ENCODE data around the gene ASIC3.

The ASIC3 gene

GRCh38 chr7:151078233-151079040 is 30.1 kb downstream of the ASIC3 start:
- in situ Hi-C loops (cut with HindIII; ENCODE audit: low pct_ligation_motif_present, low pct_unique_long_range_greater_than_20kb, low sequenced_read_pairs) = no loop called here
- no peak for DNase-seq

GRCh38 chr7:151079199-151079910 is 31.0 kb downstream of the ASIC3 start:
- no peak for DNase-seq
- in situ Hi-C loops (cut with HindIII; ENCODE audit: low pct_ligation_motif_present, low pct_unique_long_range_greater_than_20kb, low sequenced_read_pairs) = no loop called here

- DNase-seq = peak; percentile 51
- in situ Hi-C loops (cut with HindIII; ENCODE audit: low pct_ligation_motif_present, low pct_unique_long_range_greater_than_20kb, low sequenced_read_pairs) = no loop called here
These were observed 31.8 kb downstream of the ASIC3 start for GRCh38 chr7:151080067-151080521.

DNA sequence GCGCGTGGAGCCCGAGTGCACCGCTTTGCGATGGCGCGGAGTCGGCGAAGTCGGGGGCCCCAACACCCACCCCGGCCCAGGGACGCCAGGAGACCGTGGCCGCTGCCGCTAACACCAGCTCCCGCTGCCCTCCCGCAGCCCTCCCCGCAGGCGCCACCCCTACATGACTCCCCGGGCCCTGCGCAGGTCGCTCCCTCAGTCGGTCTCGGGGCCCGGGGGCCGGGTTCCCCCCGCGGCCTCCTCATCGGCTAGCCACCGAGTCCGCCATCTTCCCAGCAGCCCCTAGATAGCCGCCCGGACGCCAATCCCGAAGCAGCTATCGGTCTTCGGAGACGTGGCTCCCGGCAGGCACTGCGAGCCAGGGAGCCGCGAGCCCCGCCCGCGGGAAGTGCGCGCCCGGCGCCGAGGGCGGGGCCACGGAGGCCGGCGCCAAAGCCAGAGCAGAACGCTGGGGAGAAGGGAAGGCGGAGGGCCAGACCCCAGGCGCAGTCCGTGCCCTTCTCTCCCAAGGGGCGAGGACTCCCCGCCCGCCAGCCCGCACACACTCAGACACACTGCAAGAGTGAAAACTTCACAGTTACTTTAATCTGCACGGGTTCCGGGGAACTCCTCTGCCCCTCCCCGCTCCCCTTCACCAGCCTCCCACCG is 32.3 kb downstream of the ASIC3 start, which contains the start of gene FASTK:
Gene FASTK (minus strand): TSS at position 288 of the 648 bp plus-strand sequence. CDS start 43 bp downstream, at position 245.
- peak; percentile 96 for DNase-seq
- in situ Hi-C loops (cut with HindIII; ENCODE audit: low pct_ligation_motif_present, low pct_unique_long_range_greater_than_20kb, low sequenced_read_pairs) = no loop called here

DNA sequence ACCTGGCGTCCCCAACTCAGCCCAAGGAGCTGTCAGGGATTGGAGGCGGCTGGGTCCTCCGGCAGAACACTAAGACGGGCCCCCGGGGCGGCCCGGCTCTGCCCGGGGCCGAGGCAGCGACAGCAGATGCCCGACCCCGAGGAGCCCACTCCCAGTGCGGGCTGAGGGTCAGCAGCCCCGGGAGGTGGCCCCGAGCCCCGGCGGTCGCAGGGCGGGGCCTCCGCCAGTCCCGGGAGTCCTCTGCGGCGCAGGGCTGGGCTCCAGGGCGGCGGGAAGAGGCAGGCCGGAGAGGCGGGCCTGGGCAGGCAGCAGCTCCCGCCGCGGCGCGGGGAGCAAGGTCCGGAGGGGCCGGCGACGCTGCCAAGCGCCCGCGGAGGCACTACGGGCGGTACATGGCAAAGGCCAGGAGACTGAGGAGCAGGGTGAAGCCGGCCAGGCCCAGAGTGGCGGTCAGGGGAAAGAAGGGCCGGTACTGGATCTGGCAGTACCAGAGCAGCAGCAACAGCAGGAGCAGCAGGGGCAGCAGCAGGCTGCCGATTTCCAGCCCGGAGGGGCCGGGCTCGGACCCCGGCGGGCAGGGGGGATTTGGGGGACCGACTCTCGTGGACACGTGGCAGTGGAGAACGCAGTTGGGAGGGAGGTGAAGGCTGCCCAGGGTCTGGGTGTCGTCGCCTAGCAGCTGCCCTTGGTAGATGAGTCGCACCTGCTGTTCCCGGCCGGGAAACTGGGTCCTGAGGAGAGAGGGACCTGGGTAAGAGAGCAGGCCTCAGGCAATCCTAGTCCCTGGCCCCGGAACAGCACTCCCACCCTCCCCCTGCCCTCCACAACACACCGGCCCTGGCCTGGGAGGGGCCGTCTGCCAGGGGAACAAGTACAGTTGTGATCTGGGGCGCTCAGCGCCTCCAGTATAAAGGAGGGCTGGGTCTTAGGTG is 33.1 kb downstream of the ASIC3 start:
- in situ Hi-C loops (cut with HindIII; ENCODE audit: low pct_ligation_motif_present, low pct_unique_long_range_greater_than_20kb, low sequenced_read_pairs) = no loop called here
- no peak for DNase-seq

DNA sequence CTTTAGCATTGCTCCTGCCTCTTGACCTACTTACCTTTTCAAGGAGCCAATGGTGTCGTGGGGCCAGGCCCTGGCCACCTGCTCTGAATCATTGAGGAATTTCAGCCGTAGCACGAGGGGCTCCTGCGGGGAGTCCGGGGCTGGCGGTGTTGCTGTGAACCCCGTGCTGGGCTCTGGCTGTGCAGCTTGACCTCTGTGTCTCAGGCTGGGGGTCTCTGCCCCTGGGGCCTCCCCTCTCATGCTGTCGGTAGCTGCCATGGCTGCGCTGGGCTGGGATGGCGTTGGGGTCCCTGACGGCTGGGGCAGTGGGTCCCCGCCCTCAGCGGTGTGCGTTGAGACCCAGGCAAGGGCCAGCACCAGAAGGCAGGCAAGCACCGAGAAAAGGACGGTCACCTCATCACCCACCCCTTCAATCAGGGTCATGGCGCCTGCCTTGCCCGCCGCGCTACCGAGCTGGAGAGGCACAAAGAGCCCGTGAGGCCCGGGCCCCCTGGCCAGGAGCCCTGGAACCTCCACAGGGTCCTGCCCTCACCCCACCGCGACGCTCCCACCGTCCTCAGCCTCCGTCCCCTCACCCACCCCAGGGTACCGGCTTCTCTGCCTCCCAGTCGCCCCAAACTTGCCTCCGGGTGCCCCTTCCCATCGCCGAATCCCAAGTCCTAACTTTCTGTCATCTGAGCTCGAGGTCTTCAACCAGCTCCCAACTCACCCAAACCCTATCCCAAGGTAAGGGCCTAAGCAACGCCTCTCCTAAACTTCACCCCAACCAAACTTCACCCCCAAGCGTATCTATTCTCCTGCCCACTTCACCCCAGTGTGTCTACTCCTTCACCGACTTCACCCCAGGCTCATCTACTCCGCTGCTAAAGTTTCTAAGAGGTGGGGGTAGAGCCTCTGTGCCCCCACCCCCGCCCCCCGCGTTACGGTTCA is 34.1 kb downstream of the ASIC3 start:
- no peak for DNase-seq
- in situ Hi-C loops (cut with HindIII; ENCODE audit: low pct_ligation_motif_present, low pct_unique_long_range_greater_than_20kb, low sequenced_read_pairs) = no loop called here

DNA sequence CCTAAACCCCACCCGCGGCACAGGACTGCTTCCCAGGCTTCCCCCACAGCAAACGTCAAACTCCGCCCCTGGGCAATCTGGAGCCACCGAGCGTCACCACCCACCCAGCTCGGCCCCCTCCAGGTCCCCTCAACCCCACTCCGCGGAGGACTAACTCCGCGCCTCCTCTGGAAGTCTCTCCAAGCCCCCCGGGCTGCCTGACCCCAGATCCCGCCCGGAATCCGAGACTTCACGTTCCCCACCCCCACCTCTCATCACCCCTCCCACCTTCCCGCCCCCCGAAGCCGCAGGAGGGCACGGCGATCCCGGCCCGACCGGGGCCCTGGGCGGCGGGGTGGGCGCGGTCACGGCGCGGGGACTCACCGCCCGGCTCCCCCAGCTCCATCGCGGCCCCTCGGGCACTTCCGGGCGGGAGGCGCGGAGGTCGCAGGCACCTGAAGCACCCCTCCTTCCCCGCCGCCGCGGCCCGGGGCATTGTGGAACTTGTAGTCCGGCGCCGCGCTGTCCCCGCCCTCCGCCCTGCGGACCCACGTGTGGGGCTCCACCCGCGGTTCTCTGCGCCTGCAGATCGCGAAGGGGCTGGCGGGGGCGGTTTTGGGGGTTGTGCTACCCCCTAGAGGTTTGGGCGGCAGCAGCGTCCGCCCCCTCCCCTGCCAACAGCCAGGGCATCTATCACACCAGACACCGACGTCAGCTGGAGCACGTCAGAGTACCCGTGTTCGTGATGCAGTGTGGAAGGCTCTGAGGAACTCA is 34.9 kb downstream of the ASIC3 start, which contains the start of gene TMUB1:
Gene TMUB1 (minus strand): TSS at position 423 of the 753 bp plus-strand sequence. CDS start 930 bp downstream, outside the sequence.
- peak; percentile 71 for DNase-seq
- in situ Hi-C loops (cut with HindIII; ENCODE audit: low pct_ligation_motif_present, low pct_unique_long_range_greater_than_20kb, low sequenced_read_pairs) = no loop called here

GRCh38 chr7:151083824-151084160 is 35.5 kb downstream of the ASIC3 start:
- in situ Hi-C loops (cut with HindIII; ENCODE audit: low pct_ligation_motif_present, low pct_unique_long_range_greater_than_20kb, low sequenced_read_pairs) = no loop called here
- no peak for DNase-seq

DNA sequence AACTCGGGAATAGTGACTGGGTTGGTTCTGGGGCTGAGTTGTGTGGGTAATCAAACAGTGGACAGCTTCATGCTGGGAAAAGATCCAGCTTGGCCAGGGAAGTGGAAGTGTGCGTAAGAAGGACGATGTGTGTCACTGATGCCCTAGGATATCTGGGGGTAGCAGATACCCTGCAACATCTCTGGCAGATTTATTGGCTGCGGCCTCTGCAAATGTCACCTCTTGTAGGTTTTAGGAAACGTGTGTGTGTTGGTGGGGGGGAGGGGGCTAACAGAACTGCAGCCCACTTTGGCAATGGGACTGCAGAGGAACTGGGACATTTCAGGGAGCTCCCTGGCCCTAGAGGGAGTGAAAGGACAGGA is 37.0 kb downstream of the ASIC3 start:
- in situ Hi-C loops (cut with HindIII; ENCODE audit: low pct_ligation_motif_present, low pct_unique_long_range_greater_than_20kb, low sequenced_read_pairs) = loop anchor here (5.0 kb wide), 1 partner anchor 62 kb away; no protein-coding TSS in a partner anchor
- DNase-seq = no peak

GRCh38 chr7:151085691-151086620 is 37.6 kb downstream of the ASIC3 start, which contains the start of gene AGAP3:
Gene AGAP3, plus strand, starts transcription at chr7:151086475. Its CDS starts 267 bp downstream, at chr7:151086742.
- peak; percentile 85 for DNase-seq

DNA sequence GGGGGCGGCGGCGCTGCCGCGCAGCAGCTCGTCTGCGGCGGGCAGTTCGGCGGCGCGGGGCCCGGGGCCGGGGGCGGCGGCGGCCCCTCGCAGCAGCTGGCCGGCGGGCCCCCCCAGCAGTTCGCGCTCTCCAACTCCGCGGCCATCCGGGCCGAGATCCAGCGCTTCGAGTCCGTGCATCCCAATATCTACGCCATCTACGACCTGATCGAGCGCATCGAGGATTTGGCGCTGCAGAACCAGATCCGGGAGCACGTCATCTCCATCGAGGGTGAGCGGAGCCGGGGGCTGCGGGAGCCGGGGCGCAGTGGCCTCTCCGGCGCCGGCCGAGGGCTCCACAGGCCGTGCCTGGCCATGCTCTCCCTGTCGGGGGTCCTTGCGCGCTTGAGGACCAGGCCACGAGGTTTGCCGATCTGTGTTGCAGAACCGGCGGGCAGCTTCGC is 38.5 kb downstream of the ASIC3 start:
- peak; percentile 63 for DNase-seq
- in situ Hi-C loops (cut with HindIII; ENCODE audit: low pct_ligation_motif_present, low pct_unique_long_range_greater_than_20kb, low sequenced_read_pairs) = loop anchor here (5.0 kb wide), 1 partner anchor 60 kb away; no protein-coding TSS in a partner anchor

More at GRCh38 chr7:151085691-151086620, 37.6 kb downstream of the ASIC3 start, which contains the start of gene AGAP3:
- in situ Hi-C loops (cut with HindIII; ENCODE audit: low pct_ligation_motif_present, low pct_unique_long_range_greater_than_20kb, low sequenced_read_pairs) = loop anchor here (5.0 kb wide), 1 partner anchor 61 kb away; no protein-coding TSS in a partner anchor

DNA sequence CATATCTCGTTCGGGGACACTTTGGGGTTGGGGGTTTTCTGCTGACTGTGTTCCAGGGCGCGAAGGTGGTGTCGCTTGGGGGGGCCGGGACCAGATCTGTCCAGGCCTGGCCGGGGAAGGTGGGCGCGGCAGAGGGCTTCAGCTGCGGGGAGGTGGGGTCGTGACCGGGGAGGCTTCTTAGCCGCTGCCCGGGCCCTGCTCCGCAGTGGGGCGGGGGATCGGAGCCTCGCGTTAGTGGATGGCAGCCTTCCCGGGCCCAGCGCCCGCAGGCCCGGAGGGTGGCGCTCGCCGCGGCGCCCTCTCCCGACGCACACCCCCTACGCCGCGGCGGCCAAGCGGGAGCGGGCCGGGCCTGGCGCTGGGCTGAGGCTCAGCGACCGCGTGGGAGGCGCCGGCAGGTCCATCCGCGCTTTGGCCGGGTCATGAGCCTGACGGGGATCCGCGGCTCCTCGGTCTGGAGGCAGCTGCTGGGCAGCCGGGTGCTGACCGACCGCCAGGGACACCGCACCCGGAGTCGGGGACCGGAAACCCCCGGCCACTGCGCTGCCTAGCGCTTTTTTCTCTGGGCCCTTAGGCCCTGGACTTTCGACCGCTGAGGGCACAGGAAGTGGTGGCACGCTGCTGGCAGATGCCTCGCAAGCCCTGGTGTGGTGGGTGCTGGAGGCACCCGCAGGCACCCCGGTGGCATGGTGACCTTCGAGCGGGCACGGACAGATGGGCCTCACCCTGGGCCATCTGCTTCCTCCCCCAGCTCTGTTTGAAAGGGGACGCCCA is 39.1 kb downstream of the ASIC3 start:
- in situ Hi-C loops (cut with HindIII; ENCODE audit: low pct_ligation_motif_present, low pct_unique_long_range_greater_than_20kb, low sequenced_read_pairs) = loop anchor here (5.0 kb wide), 1 partner anchor 60 kb away; no protein-coding TSS in a partner anchor
- DNase-seq = peak; percentile 78

DNA sequence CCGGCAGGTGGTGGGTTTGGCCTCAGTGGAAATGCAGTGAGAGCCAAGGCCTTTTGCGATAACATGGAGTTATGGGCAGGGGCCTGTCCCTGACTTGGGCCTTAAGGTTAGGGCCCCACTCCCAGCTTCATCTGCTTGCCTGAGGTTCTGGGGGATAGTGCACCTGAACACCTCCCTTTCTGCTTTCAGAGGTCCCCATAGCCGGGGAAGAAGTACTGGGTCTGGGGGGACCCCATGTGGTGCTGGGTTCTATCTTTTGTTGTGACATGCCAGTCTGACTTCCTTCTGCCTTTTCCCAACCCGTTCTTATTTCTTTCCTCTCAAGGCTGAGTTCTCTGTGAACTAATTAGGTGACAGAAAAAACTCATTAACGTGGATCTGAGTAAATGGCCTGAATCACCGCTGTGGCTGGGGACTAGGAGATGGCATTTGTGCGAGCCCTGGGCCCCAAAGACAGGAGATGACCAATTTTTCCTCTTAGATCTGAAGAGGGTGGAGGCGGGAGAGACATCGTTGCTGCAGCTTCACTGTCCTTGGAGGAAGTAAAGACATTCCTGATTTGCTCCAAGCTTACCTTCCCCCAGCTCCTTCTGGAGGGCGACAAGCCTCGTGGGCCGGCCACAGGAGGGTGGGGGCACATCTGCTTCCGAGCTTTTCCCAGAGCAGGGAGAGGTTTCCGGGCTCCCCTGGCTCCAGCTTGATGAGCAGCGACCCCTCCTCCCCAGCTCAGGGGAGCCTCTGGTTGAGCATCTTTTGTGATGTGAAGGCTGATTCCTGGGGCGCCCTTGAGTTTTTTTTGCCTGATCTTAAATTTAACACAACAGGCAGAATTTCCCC is 39.9 kb downstream of the ASIC3 start:
- in situ Hi-C loops (cut with HindIII; ENCODE audit: low pct_ligation_motif_present, low pct_unique_long_range_greater_than_20kb, low sequenced_read_pairs) = loop anchor here (5.0 kb wide), 1 partner anchor 59 kb away; no protein-coding TSS in a partner anchor

More for the DNA sequence above, 39.9 kb downstream of the ASIC3 start:
- no peak for DNase-seq

All from ACHN (cell line).